Liver (tissue), 3 donors: ENCODE data around the gene SPA17.

Source experiments
- ATF3 ChIP-seq: IDR thresholded peaks from 2 replicates; pipeline ENCODE4 v1.6.1; 2016; ENCODE audit warnings: antibody characterized with exemption
- CTCF ChIP-seq: fragments of 150-350 bp; IDR thresholded peaks from 2 replicates; pipeline ENCODE4 v1.5.1; 2017; ENCODE audit warnings: improper control_type of control experiment, low read depth, low read length; ENCODE audit not compliant: missing input control
- EGR1 ChIP-seq, 2 donors: IDR thresholded peaks; 2 replicates each; pipeline ENCODE4 v1.6.1; 2016 to 2018; ENCODE audit warnings: antibody characterized with exemption in 2 of 2, low read depth in 2 of 2
- FOXA1 ChIP-seq: IDR thresholded peaks from 2 replicates; pipeline ENCODE4 v1.6.1; 2016; ENCODE audit warnings: antibody characterized with exemption
- GABPA ChIP-seq, 2 donors: IDR thresholded peaks in 1 of 2; conservative IDR thresholded peaks in 1 of 2; 2 replicates each; pipeline ENCODE4 v1.6.1; 2016; ENCODE audit warnings: antibody characterized with exemption in 2 of 2, mild to moderate bottlenecking in 1 of 2, moderate library complexity in 1 of 2
- JUND ChIP-seq, 2 donors: IDR thresholded peaks; 2 replicates each; pipeline ENCODE4 v1.6.1; 2016; ENCODE audit warnings: antibody characterized with exemption in 2 of 2
- MAX ChIP-seq: IDR thresholded peaks from 2 replicates; pipeline ENCODE4 v1.6.1; 2016; ENCODE audit warnings: antibody characterized with exemption
- RAD21 ChIP-seq, 2 donors: IDR thresholded peaks; 2 replicates each; pipeline ENCODE4 v1.6.1; 2016; ENCODE audit warnings: antibody characterized with exemption in 2 of 2, mild to moderate bottlenecking in 2 of 2
- TAF1 ChIP-seq: conservative IDR thresholded peaks from 2 replicates; pipeline ENCODE4 v1.6.1; 2016; ENCODE audit warnings: antibody characterized with exemption, mild to moderate bottlenecking
- YY1 ChIP-seq: IDR thresholded peaks from 2 replicates; pipeline ENCODE4 v1.6.1; 2016; ENCODE audit warnings: antibody characterized with exemption, mild to moderate bottlenecking
- TF ChIP-seq, protein P1 (sequence below): IDR thresholded peaks from 2 replicates; pipeline ENCODE4 v1.6.1; 2016; ENCODE audit warnings: antibody characterized with exemption, mild to moderate bottlenecking
- donor health status: healthy.
- donor health status: healthy.

DNA sequence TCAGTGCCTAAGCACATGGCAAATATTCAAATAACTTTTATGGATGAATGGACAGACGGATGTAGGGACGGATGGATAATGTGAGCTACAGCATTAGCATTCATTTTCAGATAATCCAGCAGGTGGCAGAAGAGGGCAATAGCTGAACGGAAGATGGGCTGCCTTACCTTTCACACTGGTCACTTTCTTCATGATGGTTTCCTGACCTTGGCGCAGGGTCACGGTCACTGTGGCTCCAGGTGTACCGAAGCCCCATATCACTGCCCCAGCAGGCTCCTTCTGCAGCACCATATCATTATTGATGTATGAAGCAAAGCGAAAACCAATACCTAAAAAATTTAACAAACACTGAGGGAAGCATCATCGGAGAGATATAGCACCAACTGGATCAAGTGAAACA is 4.5 kb upstream of the SPA17 start:
- TF ChIP-seq CTCF (peak; percentile 80), RAD21 (IDR thresholded peaks at IDR 0.05) (peak; percentile 95 to 98), MAX (no peak), GABPA (IDR thresholded peaks at IDR 0.05 in 1 of 2, conservative IDR thresholded peaks at IDR 0.05 in 1 of 2) (no peak), EGR1 (IDR thresholded peaks at IDR 0.05; ENCODE audit: low read depth in 2 of 2) (no peak), TAF1 (no peak), ATF3 (no peak), YY1 (no peak), FOXA1 (no peak), JUND (IDR thresholded peaks at IDR 0.05) (no peak)
- TF ChIP-seq, protein P1, sequence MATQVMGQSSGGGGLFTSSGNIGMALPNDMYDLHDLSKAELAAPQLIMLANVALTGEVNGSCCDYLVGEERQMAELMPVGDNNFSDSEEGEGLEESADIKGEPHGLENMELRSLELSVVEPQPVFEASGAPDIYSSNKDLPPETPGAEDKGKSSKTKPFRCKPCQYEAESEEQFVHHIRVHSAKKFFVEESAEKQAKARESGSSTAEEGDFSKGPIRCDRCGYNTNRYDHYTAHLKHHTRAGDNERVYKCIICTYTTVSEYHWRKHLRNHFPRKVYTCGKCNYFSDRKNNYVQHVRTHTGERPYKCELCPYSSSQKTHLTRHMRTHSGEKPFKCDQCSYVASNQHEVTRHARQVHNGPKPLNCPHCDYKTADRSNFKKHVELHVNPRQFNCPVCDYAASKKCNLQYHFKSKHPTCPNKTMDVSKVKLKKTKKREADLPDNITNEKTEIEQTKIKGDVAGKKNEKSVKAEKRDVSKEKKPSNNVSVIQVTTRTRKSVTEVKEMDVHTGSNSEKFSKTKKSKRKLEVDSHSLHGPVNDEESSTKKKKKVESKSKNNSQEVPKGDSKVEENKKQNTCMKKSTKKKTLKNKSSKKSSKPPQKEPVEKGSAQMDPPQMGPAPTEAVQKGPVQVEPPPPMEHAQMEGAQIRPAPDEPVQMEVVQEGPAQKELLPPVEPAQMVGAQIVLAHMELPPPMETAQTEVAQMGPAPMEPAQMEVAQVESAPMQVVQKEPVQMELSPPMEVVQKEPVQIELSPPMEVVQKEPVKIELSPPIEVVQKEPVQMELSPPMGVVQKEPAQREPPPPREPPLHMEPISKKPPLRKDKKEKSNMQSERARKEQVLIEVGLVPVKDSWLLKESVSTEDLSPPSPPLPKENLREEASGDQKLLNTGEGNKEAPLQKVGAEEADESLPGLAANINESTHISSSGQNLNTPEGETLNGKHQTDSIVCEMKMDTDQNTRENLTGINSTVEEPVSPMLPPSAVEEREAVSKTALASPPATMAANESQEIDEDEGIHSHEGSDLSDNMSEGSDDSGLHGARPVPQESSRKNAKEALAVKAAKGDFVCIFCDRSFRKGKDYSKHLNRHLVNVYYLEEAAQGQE = no peak
